Inferior parietal cortex (tissue), 1 donor: ENCODE data around the gene CYP4A11.
"Not testable (repeated sequence)": the region's sequence is repeated elsewhere in the genome, so short reads cannot be mapped to it uniquely, and the experiment has no call there.

Experiments
- DNase-seq: peaks from one replicate; pipeline ENCODE4 v3.0.0-alpha.2; 2016; ENCODE audit errors: extremely low spot score

Gene CYP4A11

GRCh38 chr1:46941135-46941694, at the start of gene CYP4A11:
Gene CYP4A11 (minus strand): TSS chr1:46941476. CDS start chr1:46941433, 43 bp downstream.
- DNase-seq = no peak

DNA sequence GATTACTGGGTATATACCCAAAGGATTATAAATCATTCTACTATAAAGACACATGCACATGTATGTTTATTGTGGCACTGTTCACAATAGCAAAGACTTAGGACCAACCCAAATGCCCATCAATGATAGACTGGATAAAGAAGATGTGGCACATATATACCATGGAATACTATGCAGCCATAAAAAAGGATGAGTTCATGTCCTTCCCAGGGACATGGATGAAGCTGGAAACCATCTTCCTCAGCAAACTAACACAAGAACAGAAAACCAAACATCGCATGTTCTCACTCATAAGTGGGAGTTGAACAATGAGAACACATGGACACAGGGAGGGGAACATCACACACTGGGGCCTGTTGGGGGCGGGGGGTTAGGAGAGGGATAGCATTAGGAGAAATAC, 49.3 kb upstream of the CYP4A11 start:
- DNase-seq = not testable (repeated sequence)

DNA sequence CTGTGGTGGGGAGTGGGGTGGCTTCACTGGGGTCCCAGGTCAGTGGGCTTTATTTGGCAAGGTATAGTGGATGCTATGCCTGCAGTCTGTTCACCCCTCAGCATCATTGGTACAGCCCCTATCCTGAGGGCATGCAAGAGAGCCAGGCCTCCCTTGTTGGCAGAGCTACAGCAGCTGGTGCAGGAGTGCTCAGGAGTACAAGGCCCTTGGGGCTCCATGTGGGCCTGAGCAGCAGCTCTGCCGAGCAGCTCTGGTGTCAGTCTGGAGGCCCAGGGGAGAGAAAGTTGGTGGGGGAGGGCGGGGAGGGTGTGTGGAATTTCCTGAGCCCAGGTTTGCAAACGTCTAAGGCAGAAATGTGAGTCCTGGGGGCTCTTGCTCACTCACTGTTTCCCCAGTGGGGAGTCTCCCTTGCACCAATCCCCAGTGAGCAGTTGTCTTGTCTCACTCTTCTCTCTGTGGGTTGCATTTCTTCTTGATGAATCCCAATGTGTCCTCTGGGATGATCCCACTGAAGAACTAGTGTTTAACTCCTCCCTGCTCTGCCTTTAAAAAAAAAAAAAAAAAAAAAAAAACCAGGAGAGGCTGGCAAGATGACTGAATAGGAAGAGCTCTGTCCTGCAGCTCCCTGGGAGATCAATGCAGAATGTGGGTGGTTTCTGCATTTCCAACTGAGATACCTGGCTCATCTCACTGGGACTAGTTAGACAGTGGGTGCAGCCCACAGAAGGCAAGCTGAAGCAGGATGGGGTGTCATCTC, 42.7 kb upstream of the CYP4A11 start:
- DNase-seq = no peak

- DNase-seq = no peak
Observed at GRCh38 chr1:46983166-46983829, 42.0 kb upstream of the CYP4A11 start.

DNA sequence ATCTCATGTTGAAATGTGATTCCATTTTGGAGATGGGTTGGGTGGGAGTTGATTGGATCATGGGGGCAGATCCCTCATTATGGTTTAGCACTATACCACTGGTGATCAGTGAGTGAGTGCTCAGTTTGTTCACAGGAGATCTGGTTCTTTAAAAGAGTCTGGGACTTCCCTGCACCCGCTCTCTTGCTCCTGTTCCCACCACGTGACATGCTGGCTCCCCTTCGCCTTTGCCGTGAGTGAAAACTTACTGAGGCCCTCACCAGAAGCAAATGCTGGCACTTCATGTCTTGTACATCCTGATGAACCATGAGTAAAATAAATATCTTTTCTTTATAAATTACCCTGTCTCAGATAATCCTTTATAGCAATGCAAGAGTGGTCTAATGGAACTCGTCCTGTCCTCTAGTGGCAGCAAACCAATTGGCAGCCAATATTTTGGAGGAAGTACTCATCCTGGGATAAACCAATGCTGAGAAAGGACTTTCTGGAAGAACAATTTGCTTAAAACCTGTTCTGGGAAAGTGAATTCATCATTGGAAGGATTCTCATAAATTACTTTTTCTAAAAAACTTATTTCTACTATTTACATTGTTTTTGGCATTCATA, 27.8 kb upstream of the CYP4A11 start:
- no peak for DNase-seq

- not testable (repeated sequence) for DNase-seq
Observed at GRCh38 chr1:46962272-46962671, 21.0 kb upstream of the CYP4A11 start.

- no peak for DNase-seq
Observed at GRCh38 chr1:46961066-46961758, 19.9 kb upstream of the CYP4A11 start.

GRCh38 chr1:46960250-46960649, 19.0 kb upstream of the CYP4A11 start:
- DNase-seq = no peak

DNA sequence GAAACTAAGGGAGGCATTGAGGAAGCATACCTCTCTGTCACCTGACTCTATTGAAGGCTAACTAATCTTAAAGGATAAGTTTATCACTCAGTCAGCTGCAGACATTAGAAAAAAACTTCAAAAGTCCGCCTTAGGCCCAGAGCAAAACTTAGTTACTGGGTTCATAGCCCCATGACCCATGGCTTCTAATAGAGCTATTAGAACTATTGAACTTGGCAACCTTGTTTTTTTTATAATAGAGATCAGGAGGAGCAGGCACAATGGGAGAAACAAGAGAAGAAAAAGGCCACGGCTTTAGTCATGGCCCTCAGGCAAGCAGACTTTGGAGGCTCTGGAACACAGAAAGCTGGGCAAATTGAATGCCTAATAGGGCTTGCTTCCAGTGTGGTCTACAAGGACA, 13.8 kb upstream of the CYP4A11 start:
- not testable (repeated sequence) for DNase-seq

DNA sequence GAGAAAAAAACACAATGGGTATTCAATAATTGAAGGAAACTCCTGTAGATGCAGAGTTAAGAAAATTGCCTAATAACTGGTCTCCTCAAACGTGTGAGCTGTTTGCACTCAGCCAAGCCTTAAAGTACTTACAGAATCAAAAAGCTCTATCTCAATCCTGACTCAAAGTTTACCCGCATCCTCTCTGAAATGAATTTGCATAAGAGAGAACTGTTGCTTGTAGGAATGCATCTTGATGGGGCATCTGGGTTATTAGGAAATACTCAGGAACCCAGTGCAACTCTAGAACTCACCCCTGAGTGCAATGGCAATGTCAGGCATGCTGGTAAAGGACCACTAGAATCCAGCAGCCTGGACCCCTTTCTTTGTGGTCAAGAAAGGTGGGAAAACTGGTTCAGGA, 12.6 kb upstream of the CYP4A11 start:
- DNase-seq = not testable (repeated sequence)

GRCh38 chr1:46949417-46949666, 8.1 kb upstream of the CYP4A11 start:
- DNase-seq = not testable (repeated sequence)

DNA sequence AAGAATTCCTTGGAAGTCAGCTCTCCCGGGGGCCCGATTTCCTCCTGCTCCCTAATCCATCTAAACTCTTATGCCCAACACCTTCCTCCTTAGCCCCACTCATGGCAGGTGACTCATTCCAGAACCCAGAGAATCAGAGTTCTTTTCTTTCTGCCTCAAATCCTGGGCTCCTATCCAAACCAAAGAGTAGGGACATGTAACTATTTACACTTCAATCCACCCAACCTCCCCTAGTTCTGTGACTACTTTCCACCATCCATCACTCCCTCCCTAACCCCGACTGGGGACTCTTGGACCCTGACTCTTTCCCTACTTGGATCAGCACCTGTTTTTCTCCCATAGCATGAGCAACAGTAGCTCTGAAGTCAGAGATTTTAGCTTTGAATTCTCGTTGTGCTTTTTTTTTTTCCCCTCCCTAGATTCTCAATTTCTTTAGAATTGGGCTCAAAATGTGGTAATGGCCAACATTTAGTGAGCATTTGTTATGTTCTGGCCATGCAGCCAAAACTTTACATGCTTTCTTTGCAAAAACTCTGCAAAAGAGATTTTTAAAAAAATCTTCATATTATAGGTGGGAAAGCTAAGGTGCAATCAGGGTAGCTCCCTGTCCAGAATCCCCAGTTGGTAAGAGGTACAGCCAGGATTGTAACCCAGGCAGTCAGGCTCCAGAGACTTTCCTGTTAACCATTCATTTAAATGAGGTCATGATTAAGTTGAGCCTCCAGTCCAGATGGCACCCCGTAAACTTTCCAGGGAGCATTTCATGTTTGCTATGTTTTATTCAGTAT, 7.5 kb upstream of the CYP4A11 start:
- DNase-seq = no peak

- not testable (repeated sequence) for DNase-seq
Observed at GRCh38 chr1:46947706-46948105, 6.4 kb upstream of the CYP4A11 start.

DNA sequence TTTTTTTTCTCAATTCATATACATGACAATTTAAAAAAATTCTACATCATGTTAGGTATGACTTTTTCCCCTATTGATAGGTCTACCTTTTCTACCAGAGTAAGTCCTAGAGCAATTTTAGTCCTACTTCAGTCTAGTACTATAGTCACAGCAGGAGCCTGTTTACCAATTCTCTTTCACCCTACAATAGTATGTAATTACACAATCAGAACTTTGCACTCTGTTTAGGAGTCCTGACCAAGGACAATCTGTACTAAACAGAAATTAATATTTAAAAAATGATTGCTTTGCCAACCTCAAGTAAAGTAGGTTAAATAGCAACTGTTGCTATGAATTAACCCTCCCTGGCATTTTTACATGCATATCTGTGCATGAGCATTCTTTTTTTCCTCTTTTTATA, 810 bp upstream of the CYP4A11 start:
- no peak for DNase-seq

DNA sequence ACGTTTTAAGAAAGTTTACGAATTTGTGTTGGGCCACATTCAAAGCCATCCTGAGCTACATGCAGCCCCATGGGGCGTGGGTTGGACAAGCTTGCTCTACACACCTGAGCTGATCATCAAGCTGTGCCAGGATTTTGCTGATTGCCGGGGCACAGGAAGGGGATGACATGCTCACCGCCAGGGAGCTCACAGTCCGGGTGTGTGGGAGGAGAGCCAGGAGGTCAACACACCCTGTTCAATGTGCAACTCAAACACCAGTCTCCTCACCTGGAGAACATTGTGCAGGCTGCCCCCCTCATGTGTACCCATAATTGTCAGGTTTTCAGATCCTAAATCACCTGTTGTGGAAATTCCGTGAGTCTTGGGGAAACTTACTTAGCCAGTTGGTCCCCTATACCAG, 969 bp downstream of the CYP4A11 start:
- DNase-seq = no peak

DNA sequence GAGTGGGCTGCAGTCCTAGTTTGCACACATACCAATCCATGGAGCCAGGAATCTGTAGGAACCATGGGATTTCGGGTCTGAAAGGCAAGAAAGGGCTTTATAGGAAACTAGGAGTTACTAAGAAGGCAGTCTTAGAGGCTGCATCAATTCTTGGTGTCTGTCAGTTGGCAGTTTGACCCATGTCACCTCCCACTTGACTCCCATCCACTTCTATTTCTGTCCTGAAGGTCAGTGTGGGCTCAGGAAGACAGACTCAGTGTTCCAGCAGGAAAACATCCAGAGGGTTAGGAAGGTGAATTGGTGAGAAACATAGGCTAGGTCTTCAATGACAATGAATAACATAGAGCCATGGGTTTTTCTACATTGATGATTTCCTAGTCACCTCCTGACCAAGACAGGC, 4.0 kb downstream of the CYP4A11 start:
- no peak for DNase-seq

GRCh38 chr1:46936788-46937187, 4.5 kb downstream of the CYP4A11 start:
- no peak for DNase-seq

DNA sequence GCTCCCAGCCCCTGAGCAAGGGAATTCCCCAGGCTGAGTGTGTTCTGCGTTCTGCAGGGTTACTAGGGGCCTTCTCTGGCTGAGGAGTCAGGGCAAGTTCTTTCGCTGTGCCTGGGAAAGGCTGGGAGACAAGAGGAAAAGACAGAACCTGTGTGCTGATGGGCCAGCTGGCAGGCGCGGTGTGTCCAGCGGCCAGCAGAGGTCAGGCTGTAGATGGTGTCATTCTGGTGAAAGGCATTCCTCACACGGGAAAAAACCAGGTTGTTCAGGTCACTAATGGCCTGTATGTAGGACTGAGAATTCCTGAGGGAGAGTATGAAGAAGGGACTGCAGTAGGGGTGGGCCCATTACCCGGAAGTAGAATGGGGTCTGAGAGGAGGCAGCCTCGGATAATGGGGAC, 6.4 kb downstream of the CYP4A11 start:
- not testable (repeated sequence) for DNase-seq

GRCh38 chr1:46932020-46932419, 9.3 kb downstream of the CYP4A11 start:
- DNase-seq = not testable (repeated sequence)

- no peak for DNase-seq
Observed at GRCh38 chr1:46931151-46931550, 10.1 kb downstream of the CYP4A11 start.

GRCh38 chr1:46927249-46927835, 13.9 kb downstream of the CYP4A11 start:
- no peak for DNase-seq
